ENCODE results near the gene NDUFS7. TPM values are rescaled to one million over a fixed set of nuclear protein-coding genes. Genes with fewer than 3 reads are reported as not detected.

NDUFS7 gene
- polyA plus RNA-seq, 3 donors: 119 to 232 (median 211) TPM

DNA sequence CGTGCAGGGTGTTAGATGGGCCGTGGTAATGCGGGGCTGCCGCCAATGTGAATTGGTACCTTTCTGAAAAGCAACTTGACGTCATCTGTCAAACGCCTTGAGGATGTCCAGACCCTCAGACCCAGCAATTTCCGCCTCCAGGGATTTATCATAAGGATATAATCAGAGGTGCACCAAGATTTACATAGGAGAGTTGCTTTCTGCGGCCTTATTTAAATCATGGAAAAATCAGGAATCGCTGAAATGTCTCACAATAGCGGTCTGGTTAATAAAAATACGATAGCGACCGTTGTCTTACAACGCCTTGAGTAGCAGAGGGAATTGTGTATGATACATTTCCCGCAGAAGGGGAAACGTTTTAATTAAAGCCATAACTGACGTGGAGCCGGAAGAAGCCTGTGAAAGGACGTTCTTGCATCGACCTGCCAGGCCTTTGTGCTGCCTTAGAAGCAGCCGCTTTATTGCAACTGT is 32.3 kb upstream of the NDUFS7 start:
- peaks cover 0 to 5% (median 0%) of the 10 kb centered on the region in 7 donors for H3K9me3 Mint-ChIP-seq
- peaks cover 19% of the 10 kb centered on the region for H3K4me1 Mint-ChIP-seq
- TF ChIP-seq CTCF (IDR thresholded peaks at IDR 0.05): no peak
- no peak for DNase-seq
- Histone ChIP-seq H3K27me3 (ENCODE audit: control insufficient read depth in 2 of 2, insufficient read depth in 2 of 2, low read length in 2 of 2) (peaks cover 0 to 5% of the 10 kb centered on the region in 2 donors), H4K20me1 (ENCODE audit: insufficient read depth, low read length) (no peaks in the 10 kb centered on the region), H3K9me3 (replicated peaks in 1 of 2; ENCODE audit: control insufficient read depth in 1 of 2, insufficient read depth in 1 of 2, low read length in 2 of 2) (no peaks in the 10 kb centered on the region), H3K4me1 (ENCODE audit: control insufficient read depth in 1 of 2, insufficient read depth in 2 of 2, low read length in 2 of 2) (peaks cover 14 to 20% of the 10 kb centered on the region in 2 donors), H3K4me3 (replicated peaks in 1 of 3; ENCODE audit: low read depth in 2 of 3, low read length in 3 of 3) (no peak overlapping the region), H3K4me2 (replicated peaks; ENCODE audit: extremely low read depth, low read length, poor library complexity, severe bottlenecking) (no peak overlapping the region), H3K27ac (ENCODE audit: low read depth in 1 of 2, low read length in 2 of 2) (no peak overlapping the region), H2AFZ (ENCODE audit: insufficient read depth, low read depth, low read length, poor library complexity, severe bottlenecking) (no peak overlapping the region), H3K9ac (ENCODE audit: insufficient read depth, low read length, poor library complexity, severe bottlenecking) (no peak overlapping the region), H3K79me2 (ENCODE audit: insufficient read depth, low read length) (no peaks in the 10 kb centered on the region), H3K36me3 (replicated peaks in 1 of 2; ENCODE audit: control insufficient read depth in 1 of 2, insufficient read depth in 2 of 2, low read length in 2 of 2) (no peaks in the 10 kb centered on the region)
- WGBS (ENCODE audit: insufficient coverage): 97% methylated on average over 18 of the region's 21 CpGs
- H3K4me3 Mint-ChIP-seq: no peak overlapping the region
- H3K36me3 Mint-ChIP-seq: no peaks in the 10 kb centered on the region
- peak overlapping the region in 1 of 7 donors; percentile 12 for H3K27ac Mint-ChIP-seq
- intact Hi-C loops (cut with micrococcal nuclease): no loop called here
- peaks cover 4 to 20% (median 18%) of the 10 kb centered on the region in 3 donors for H3K27me3 Mint-ChIP-seq (ENCODE audit: low read depth in 3 of 3)

DNA sequence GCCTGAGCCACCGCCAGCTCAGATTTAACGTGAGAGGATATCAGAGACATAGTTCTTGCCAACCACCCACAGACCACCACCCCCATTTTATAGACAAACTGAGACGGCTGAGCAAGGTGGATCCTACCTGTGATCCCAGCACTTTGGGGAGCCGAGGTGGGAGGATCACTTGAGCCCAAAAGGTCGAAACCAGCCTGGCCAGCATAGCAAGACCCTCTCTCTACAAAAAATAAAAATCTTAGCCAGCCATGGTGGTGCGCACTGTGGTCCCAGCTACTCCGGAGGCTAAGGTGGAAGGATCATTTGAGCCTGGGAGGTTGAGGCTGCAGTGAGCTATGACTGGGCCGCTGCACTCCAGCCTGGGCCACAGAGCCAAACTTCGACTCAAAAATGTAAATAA is 30.6 kb upstream of the NDUFS7 start:
- peaks cover 0 to 11% of the 10 kb centered on the region in 2 donors for H3K36me3 ChIP-seq (replicated peaks in 1 of 2; ENCODE audit: control insufficient read depth in 1 of 2, insufficient read depth in 2 of 2, low read length in 2 of 2)
- no peaks in the 10 kb centered on the region for H3K9me3 ChIP-seq (replicated peaks in 1 of 2; ENCODE audit: control insufficient read depth in 1 of 2, insufficient read depth in 1 of 2, low read length in 2 of 2)
- peak overlapping the region in 2 of 7 donors; percentile 30 to 63 for H3K27ac Mint-ChIP-seq
- H4K20me1 ChIP-seq (ENCODE audit: insufficient read depth, low read length): no peaks in the 10 kb centered on the region
- no peak overlapping the region for H3K9ac ChIP-seq (ENCODE audit: insufficient read depth, low read length, poor library complexity, severe bottlenecking)
- H3K27ac ChIP-seq (ENCODE audit: low read depth in 1 of 2, low read length in 2 of 2): no peak overlapping the region
- no peaks in the 10 kb centered on the region for H3K79me2 ChIP-seq (ENCODE audit: insufficient read depth, low read length)
- intact Hi-C loops (cut with micrococcal nuclease): no loop called here
- no peak for TF ChIP-seq CTCF (IDR thresholded peaks at IDR 0.05)
- H3K4me2 ChIP-seq (replicated peaks; ENCODE audit: extremely low read depth, low read length, poor library complexity, severe bottlenecking): no peak overlapping the region
- H2AFZ ChIP-seq (ENCODE audit: insufficient read depth, low read depth, low read length, poor library complexity, severe bottlenecking): no peak overlapping the region
- no peak overlapping the region for H3K4me3 Mint-ChIP-seq
- DNase-seq: no peak
- H3K36me3 Mint-ChIP-seq: peaks cover 13 to 14% of the 10 kb centered on the region in 2 donors
- 92% methylated on average over 6 of the region's 9 CpGs for WGBS (ENCODE audit: insufficient coverage)
- H3K4me3 ChIP-seq (replicated peaks in 1 of 3; ENCODE audit: low read depth in 2 of 3, low read length in 3 of 3): no peak overlapping the region
- peaks cover 5 to 20% (median 18%) of the 10 kb centered on the region in 3 donors for H3K27me3 Mint-ChIP-seq (ENCODE audit: low read depth in 3 of 3)
- H3K4me1 ChIP-seq (ENCODE audit: control insufficient read depth in 1 of 2, insufficient read depth in 2 of 2, low read length in 2 of 2): peaks cover 14 to 20% of the 10 kb centered on the region in 2 donors
- peaks cover 0 to 5% (median 0%) of the 10 kb centered on the region in 7 donors for H3K9me3 Mint-ChIP-seq
- H3K4me1 Mint-ChIP-seq: peaks cover 19% of the 10 kb centered on the region
- peaks cover 0 to 5% of the 10 kb centered on the region in 2 donors for H3K27me3 ChIP-seq (ENCODE audit: control insufficient read depth in 2 of 2, insufficient read depth in 2 of 2, low read length in 2 of 2)

All from CD14-positive monocyte (primary cell).